Activated T-cell treated with anti-CD3 and anti-CD28 coated beads, Interleukin-2, amount 50 U/mL, for 72 hours (primary cell): Measurements from ENCODE around the gene PHF13. TPM values are rescaled to one million over a fixed set of nuclear protein-coding genes. Genes with fewer than 3 reads are reported as not detected.
"Not testable (repeated sequence)": the region's sequence is repeated elsewhere in the genome, so short reads cannot be mapped to it uniquely, and the experiment has no call there.

ENCODE experiments used
- ATAC-seq, 2 donors: fragments of 150-1000 bp; cut with Tn5 transposase; replicated peaks in 1 of 2; 2 replicates each; pipeline ENCODE4 v1.10.0; 2021; ENCODE audit warnings: moderate library complexity in 2 of 2, mild to moderate bottlenecking in 1 of 2
- DNase-seq, 2 donors: peaks; one replicate each; pipeline ENCODE4 v3.0.0; 2021 to 2022; ENCODE audit warnings: mixed read lengths in 1 of 2
- H3K27ac Mint-ChIP-seq: one replicate; pipeline ENCODE4 v1.8.0; 2022; ENCODE audit warnings: mild to moderate bottlenecking, moderate library complexity, mixed read lengths
- H3K27me3 Mint-ChIP-seq: one replicate; pipeline ENCODE4 v1.8.0; 2022; ENCODE audit warnings: low read depth, mixed read lengths
- H3K36me3 Mint-ChIP-seq, 2 donors: one replicate each; pipeline ENCODE4 v1.8.0; 2022; ENCODE audit warnings: mixed read lengths in 2 of 2, mild to moderate bottlenecking in 1 of 2; ENCODE audit not compliant: insufficient read depth in 2 of 2
- H3K4me1 Mint-ChIP-seq: one replicate; pipeline ENCODE4 v1.8.0; 2022; ENCODE audit warnings: low read depth, mixed read lengths
- H3K4me3 Mint-ChIP-seq, 2 donors: one replicate each; pipeline ENCODE4 v1.8.0; 2022; ENCODE audit warnings: mild to moderate bottlenecking in 2 of 2, mixed read lengths in 2 of 2, moderate library complexity in 2 of 2
- H3K9me3 Mint-ChIP-seq, 2 donors: one replicate each; pipeline ENCODE4 v1.8.0; 2022; ENCODE audit warnings: mixed read lengths in 2 of 2
- total RNA-seq, 2 donors: library from RNA; stranded (reverse); gene quantifications; one replicate each; pipeline ENCODE4 v1.2.3, GENCODE V29; 2022

Gene PHF13
- total RNA-seq, 2 donors from 2014 or later, result 16.5 to 19.3 TPM

DNA sequence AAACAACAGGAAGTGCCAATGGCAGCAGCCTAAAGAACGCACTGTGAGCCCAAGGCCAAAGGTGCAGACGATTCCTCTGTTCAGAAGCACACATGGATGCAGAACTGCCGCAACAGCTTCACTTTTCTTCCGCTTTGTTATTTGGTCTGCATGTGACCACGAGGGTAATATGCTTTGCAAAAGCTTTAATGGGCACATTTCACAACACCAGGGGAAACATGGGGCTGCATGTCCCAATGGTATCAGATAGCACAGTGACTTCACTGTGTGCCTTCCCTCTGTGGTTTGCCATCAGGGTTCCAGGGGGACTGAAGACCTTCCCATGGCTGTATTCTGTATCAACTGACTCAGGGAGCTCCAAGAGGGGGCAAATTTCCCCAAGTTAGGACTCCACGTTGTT, 39.5 kb downstream of the PHF13 start:
- DNase-seq (no peak), ATAC-seq (no peak)
- H3K27me3 Mint-ChIP-seq, result no peaks in the 10 kb centered on the region
- no peaks in the 10 kb centered on the region for H3K4me1 Mint-ChIP-seq
- peaks cover 3 to 11% of the 10 kb centered on the region in 2 donors for H3K36me3 Mint-ChIP-seq
- H3K9me3 Mint-ChIP-seq, result no peaks in the 10 kb centered on the region
- no peak overlapping the region for H3K27ac Mint-ChIP-seq
- no peak overlapping the region for H3K4me3 Mint-ChIP-seq

DNA sequence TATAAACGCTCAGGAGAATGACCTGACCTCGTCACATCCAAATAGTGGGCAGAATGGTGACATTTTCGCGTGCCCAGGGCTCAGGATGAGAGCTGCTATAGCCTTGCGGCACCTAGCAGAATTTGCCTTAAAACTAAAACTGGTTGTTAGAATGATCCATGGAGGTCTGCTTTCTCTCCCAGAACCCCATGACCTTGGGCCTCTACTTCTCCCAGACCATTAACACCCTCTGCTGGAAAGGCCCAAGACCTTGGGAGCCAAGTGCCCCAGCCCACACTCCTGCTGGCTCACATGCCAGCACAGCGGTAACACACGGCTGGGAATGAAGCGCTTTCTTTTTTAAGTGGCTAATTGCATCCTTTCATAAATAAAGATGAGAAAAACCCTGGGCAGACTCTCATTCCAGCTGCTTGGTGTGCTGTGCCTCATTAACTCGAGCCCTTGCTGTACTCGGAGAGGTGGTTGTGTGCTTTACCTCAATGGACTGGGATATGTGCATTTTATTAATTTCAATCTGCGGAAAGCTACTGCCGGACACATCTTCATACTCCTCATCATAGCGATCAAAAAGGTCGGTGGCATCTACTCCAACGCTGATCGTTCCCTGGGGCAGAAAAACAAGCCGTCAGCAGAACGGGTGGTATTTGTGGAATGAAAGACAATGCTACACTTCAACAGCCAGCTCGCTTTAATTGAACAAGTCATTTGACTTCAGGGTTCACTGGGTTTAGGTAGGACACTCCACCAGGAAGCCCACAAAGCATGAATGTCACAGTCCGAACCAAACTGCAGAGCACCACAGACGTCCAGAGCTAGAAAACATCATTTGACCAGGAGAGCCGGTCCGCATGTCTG, 40.1 kb downstream of the PHF13 start:
- H3K4me3 Mint-ChIP-seq, result no peak overlapping the region
- ATAC-seq, result no peak
- H3K27me3 Mint-ChIP-seq, result no peaks in the 10 kb centered on the region
- no peak for DNase-seq
- no peaks in the 10 kb centered on the region for H3K9me3 Mint-ChIP-seq
- no peaks in the 10 kb centered on the region for H3K4me1 Mint-ChIP-seq
- H3K36me3 Mint-ChIP-seq, result peaks cover 3 to 11% of the 10 kb centered on the region in 2 donors
- no peak overlapping the region for H3K27ac Mint-ChIP-seq

DNA sequence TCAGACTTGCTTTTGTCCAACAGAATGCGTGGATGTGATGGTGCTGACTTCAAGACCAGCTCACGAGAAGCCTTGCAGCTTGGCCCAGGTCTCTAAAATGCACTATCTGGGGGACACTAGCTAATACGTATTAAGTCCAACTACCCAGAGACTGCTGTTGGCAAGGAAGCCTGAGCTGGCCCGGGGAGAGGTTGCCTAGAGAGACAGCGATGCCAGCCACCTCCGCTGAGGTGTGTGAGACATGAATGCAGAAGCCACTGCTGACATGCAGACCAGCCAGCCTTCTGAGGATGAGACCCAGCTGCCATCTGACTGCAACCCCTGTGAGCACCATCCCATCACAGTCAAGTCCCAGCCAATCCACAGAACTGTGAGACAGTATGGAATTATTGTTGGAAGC, 43.6 kb downstream of the PHF13 start:
- DNase-seq (no peak), ATAC-seq (no peak)
- no peaks in the 10 kb centered on the region for H3K9me3 Mint-ChIP-seq
- H3K27ac Mint-ChIP-seq, result no peak overlapping the region
- H3K4me3 Mint-ChIP-seq, result no peak overlapping the region
- no peaks in the 10 kb centered on the region for H3K27me3 Mint-ChIP-seq
- H3K4me1 Mint-ChIP-seq, result no peaks in the 10 kb centered on the region
- peaks cover 3 to 10% of the 10 kb centered on the region in 2 donors for H3K36me3 Mint-ChIP-seq

DNA sequence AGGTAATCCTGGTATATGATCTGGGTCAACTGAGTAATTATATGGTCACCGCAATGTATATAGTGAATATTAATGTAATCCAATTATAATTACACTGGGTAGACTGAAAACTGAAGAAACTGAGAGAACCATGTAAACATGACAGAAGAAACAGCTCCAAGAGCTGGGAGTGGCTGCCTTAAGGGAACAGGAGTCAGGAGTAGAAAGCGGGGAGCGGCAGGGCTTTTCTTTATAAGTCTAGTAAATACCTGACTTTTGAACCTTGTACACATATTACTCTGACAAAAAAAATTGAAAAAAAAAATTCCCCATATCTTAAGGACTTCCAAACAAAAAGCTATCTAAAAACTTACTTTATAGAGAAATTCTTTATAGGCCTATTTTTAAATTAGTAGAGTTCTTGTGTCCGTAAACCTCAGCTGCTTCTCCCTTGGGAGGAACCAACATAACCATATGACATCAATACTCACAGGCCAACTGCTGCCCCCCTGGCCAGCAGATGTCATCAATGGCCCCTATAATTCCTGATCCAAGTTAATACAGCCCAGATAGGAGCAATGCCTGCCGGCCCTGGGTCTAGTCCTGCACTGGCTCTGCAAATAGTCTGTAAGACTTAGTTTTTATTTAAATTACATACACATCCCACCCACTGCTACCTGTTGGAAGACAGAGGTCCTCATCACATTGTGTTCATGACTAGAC, 45.0 kb downstream of the PHF13 start:
- Mint-ChIP-seq H3K9me3 (no peaks in the 10 kb centered on the region), H3K4me3 (no peak overlapping the region), H3K36me3 (peaks cover 0 to 9% of the 10 kb centered on the region in 2 donors), H3K27me3 (no peaks in the 10 kb centered on the region), H3K27ac (no peak overlapping the region), H3K4me1 (no peaks in the 10 kb centered on the region)
- DNase-seq, result no peak
- ATAC-seq, result no peak

DNA sequence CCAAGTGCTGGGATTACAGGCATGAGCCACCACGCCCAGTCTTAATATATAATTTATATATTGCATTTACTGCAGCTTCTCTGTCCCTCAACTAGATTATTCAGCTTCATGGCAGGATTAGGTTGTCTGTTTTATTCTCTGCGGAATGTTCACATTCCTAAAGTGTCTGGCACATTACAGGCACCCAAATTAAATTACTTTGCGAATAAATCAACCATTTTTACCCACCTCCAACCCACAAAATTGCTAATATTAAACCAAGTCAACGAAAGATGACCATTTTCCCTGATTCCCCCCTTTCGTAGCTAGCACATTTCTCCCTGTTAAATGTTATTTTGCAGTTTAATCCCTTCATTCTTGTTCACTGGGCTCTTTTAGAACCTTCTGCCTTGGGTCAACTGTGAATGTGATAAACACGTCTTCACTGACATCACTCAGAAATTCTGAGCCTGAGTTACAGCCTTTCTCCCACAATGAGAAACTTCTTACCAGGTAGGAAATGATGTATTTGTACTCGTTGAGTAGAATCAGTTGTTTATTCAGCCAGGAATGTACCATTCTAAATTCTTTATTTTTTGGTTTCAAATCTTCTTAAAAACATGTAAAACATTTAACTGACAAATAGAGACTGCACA, 47.0 kb downstream of the PHF13 start:
- H3K27ac Mint-ChIP-seq, result no peak overlapping the region
- peaks cover under 1 to 6% of the 10 kb centered on the region in 2 donors for H3K36me3 Mint-ChIP-seq
- no peaks in the 10 kb centered on the region for H3K27me3 Mint-ChIP-seq
- ATAC-seq, result no peak
- H3K4me1 Mint-ChIP-seq, result no peaks in the 10 kb centered on the region
- H3K4me3 Mint-ChIP-seq, result no peak overlapping the region
- DNase-seq, result no peak
- H3K9me3 Mint-ChIP-seq, result no peaks in the 10 kb centered on the region

DNA sequence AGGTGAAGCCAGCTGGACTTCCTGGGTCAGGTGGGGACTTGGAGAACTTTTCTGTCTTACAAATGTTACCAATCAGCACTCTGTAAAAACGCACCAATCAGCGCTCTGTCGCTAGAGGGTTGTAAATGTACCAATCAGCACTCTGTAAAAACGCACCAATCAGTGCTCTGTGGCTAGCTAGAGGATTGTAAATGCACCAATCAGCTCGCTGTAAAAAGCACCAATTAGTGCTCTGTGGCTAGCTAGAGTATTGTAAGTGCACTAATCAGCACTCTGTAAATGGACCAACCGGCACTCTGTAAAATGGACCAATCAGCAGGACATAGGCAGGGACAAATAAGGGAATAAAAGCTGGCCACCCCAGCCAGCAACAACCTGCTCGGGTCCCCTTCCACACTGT, 48.9 kb downstream of the PHF13 start:
- not testable (repeated sequence) for DNase-seq, H3K36me3 Mint-ChIP-seq, ATAC-seq, H3K4me1 Mint-ChIP-seq, H3K27ac Mint-ChIP-seq, H3K27me3 Mint-ChIP-seq, H3K4me3 Mint-ChIP-seq, H3K9me3 Mint-ChIP-seq

DNA sequence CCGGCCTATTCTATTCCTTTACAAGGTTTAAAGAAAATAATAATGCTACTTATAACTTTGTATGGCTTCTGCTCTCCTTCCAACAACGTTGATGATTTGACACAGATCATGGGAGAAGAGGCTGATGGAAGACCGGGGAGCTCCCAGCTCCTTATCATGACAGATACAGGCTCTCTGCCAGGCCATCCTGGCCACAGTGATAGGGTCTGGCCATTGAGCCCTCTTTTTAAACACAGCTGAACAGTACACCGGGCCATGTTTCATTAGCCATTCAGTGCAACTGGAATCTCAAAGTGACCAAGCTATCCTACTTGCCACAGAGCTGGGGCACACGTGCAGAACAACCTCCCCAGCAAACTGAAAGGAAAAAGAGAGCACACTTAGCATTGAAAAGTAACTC, 53.2 kb downstream of the PHF13 start:
- peaks cover 2 to 9% of the 10 kb centered on the region in 2 donors for H3K36me3 Mint-ChIP-seq
- no peak for ATAC-seq

DNA sequence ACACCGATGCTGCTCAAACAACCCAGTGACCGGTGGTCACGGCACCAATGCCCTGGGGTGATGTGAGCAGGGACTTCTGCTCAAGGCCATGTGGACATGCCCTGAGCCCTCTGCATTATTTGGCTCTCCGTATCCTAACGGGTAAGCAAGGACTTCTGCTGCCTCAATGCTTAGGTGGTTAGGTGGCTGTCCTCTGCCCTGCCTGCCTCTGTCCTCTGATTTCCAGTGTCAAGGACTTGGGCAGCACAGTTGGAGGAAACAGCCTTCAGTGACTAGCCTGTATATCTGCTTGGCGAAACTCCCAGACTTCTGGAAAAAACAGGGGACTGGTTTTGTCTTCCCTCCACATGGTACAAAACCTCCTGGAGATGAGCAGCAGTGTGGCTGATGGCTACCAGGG, 53.6 kb downstream of the PHF13 start:
- Mint-ChIP-seq H3K9me3 (no peaks in the 10 kb centered on the region), H3K27ac (no peak overlapping the region), H3K36me3 (peaks cover 2 to 9% of the 10 kb centered on the region in 2 donors), H3K4me1 (no peaks in the 10 kb centered on the region), H3K27me3 (no peaks in the 10 kb centered on the region), H3K4me3 (no peak overlapping the region)
- no peak for DNase-seq
- no peak for ATAC-seq

More for the DNA sequence above, 53.2 kb downstream of the PHF13 start:
- DNase-seq, result no peak
- Mint-ChIP-seq H3K4me3 (no peak overlapping the region), H3K4me1 (no peaks in the 10 kb centered on the region), H3K27me3 (no peaks in the 10 kb centered on the region), H3K9me3 (no peaks in the 10 kb centered on the region), H3K27ac (no peak overlapping the region)

DNA sequence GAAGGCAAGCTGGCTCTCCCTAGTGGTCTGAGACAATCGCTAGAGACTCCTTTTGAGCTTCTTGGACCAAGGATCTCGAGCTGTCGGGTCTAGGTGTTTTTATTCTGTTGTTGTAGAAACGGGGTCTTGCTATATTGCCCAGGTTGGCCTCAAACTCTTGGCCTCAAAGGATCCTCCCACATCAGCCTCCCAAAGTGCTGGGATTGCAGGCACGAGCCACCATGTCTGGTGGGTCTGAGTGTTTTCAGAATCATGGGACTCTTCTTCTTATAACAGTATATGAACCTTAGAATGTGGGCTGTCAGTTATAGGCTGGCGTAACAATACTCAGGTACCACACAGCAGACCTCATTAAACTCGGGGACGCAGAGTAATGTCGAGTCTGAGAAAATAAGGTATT, 55.0 kb downstream of the PHF13 start:
- ATAC-seq (no peak), DNase-seq (no peak)
- no peaks in the 10 kb centered on the region for H3K4me1 Mint-ChIP-seq
- H3K4me3 Mint-ChIP-seq, result no peak overlapping the region
- no peaks in the 10 kb centered on the region for H3K27me3 Mint-ChIP-seq
- no peaks in the 10 kb centered on the region for H3K9me3 Mint-ChIP-seq
- H3K27ac Mint-ChIP-seq, result no peak overlapping the region
- peaks cover 2 to 6% of the 10 kb centered on the region in 2 donors for H3K36me3 Mint-ChIP-seq

DNA sequence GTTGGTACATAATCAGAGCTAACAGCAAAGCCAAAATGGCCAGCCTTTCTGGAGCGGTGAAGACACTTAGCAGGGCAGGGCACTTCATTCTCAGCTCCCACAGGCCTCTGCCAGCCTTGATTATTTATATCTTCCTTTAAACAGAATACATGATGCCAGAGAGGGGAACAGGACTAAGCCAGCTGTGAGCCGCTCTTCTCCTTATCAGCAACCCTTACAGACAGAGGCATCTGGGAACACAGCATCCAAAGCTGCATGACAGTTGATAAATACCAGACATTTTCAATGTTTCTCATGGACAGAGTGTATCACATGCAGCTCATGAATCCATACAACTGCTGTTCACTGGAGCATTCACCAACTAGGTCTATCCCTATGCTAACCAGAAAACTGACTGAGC, 59.0 kb downstream of the PHF13 start:
- no peaks in the 10 kb centered on the region for H3K27me3 Mint-ChIP-seq
- DNase-seq (no peak), ATAC-seq (no peak)
- no peak overlapping the region for H3K27ac Mint-ChIP-seq
- no peaks in the 10 kb centered on the region for H3K9me3 Mint-ChIP-seq
- H3K36me3 Mint-ChIP-seq, result peaks cover 0 to 8% of the 10 kb centered on the region in 2 donors
- no peaks in the 10 kb centered on the region for H3K4me1 Mint-ChIP-seq
- no peak overlapping the region for H3K4me3 Mint-ChIP-seq

Other genes starting within 250 kb of the PHF13 start
- 10 to 100 TPM; 32.1 to 37.6 TPM for gene ACOT7, start 220.0 kb upstream of the PHF13 start, total RNA-seq
- 1 to 10 TPM in 1 of 2 donors, under 1 TPM in 1; 0.44 to 1.2 TPM for gene HES2, start 193.8 kb upstream of the PHF13 start, total RNA-seq
- 1 to 10 TPM; 1.3 to 2.0 TPM for gene ESPN, start 189.0 kb upstream of the PHF13 start, total RNA-seq
- gene TNFRSF25, start 147.6 kb upstream of the PHF13 start, total RNA-seq, result 100 to 1,000 TPM in 1 of 2 donors, 10 to 100 TPM in 1; 89.2 to 101 TPM
- gene PLEKHG5, start 122.1 kb upstream of the PHF13 start, total RNA-seq, result 1 to 10 TPM; 2.6 to 3.2 TPM
- 10 to 100 TPM; 35.8 to 42.3 TPM for gene NOL9, start 59.2 kb upstream of the PHF13 start, total RNA-seq
- not detected for gene TAS1R1, start 58.4 kb upstream of the PHF13 start, total RNA-seq
- gene ZBTB48, start 33.7 kb upstream of the PHF13 start, total RNA-seq, result 10 to 100 TPM; 39.2 to 50.6 TPM
- 10 to 100 TPM; 24.2 to 26.1 TPM for gene KLHL21, start 10.9 kb upstream of the PHF13 start, total RNA-seq
- 10 to 100 TPM; 27.0 to 30.5 TPM for gene THAP3, start 11.1 kb downstream of the PHF13 start, total RNA-seq
- gene DNAJC11, start 88.1 kb downstream of the PHF13 start, total RNA-seq, result 10 to 100 TPM; 39.7 to 56.0 TPM
- gene CAMTA1, start 171.7 kb downstream of the PHF13 start, total RNA-seq, result 10 to 100 TPM; 47.8 to 63.3 TPM